Panc1 (cell line): ENCODE results near the gene SH3BP5L.

Experiments used
- CTCF ChIP-seq: fragments of 450-650 bp; IDR thresholded peaks from 2 replicates; pipeline ENCODE4 v1.5.1; 2017; ENCODE audit warnings: mild to moderate bottlenecking
- POLR2AphosphoS5 ChIP-seq: IDR thresholded peaks from 2 replicates; pipeline ENCODE4 v1.6.1; 2012; ENCODE audit warnings: mild to moderate bottlenecking, low read depth, low read length, moderate library complexity
- REST ChIP-seq, 2 experiments: IDR thresholded peaks; 2 replicates each; pipeline ENCODE4 v1.6.1; 2011 to 2012; ENCODE audit warnings: low read depth in 2 of 2, control low read depth in 1 of 2, low read length in 1 of 2, mild to moderate bottlenecking in 1 of 2, moderate library complexity in 1 of 2; ENCODE audit not compliant: insufficient read depth in 1 of 2
- SIN3A ChIP-seq: IDR thresholded peaks from 2 replicates; pipeline ENCODE4 v1.6.1; 2012; ENCODE audit warnings: low read depth, mild to moderate bottlenecking, low read length, moderate library complexity, borderline replicate concordance; ENCODE audit not compliant: insufficient read depth

DNA sequence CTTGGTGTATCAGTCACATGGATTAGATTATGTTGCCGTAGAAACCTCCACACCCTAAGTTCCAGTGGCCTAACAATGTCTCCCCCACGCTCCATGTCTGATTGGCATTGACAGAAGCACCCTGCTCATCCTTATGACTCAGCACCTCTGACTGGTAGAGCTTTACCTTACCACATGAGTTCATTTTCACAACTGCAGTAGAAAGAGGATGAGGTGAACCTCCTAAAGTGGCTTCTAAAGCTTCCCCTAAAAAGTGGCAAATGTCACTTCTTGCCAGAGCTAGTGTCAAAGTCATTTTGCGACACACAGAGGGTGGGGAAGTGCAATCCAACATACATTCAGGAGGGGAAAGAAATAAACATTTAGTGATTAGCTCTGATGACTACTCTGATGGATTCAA is 39.6 kb downstream of the SH3BP5L start:
- TF ChIP-seq POLR2AphosphoS5, result no peak
- TF ChIP-seq CTCF, result no peak
- no peak for TF ChIP-seq SIN3A
- TF ChIP-seq REST (IDR thresholded peaks at IDR 0.05; ENCODE audit: insufficient read depth in 1 of 2, low read depth in 2 of 2, low read length in 1 of 2), result no peak
